Lower leg skin (tissue), 3 donors: ENCODE results near the gene SPAG9.

ENCODE experiments used
- POLR2A ChIP-seq, 2 donors: fragments of 450-650 bp; IDR thresholded peaks; one replicate each; pipeline ENCODE4 v1.6.1; 2016 to 2017; ENCODE audit warnings: antibody characterized with exemption in 2 of 2, mild to moderate bottlenecking in 1 of 2, moderate library complexity in 1 of 2
- TF ChIP-seq, protein P1 (sequence below), 3 donors: fragments of 450-650 bp; IDR thresholded peaks; one replicate each; pipeline ENCODE4 v1.5.1; 2016; ENCODE audit warnings: antibody characterized with exemption in 3 of 3, mild to moderate bottlenecking in 3 of 3, moderate library complexity in 2 of 3

DNA sequence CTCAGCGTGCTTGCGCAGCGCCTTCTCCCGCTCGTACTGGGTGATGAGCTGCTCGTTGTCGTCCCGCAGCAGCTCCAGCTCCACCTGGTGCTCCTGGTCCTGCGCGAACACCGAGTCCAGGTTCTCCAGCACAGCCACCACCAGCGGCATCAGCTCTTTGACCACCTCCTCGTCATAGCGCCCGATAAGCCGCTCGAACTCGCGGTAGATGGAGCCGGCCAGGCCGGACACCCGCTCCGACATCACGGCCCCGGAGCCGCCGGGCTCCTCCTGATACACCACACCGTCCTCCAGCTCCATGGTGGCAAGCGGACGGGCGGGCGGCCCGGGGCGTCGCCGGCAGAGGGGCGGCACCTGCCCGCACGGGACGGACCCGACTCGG, 320 bp downstream of the SPAG9 start:
- TF ChIP-seq POLR2A (IDR thresholded peaks at IDR 0.05): no peak
- TF ChIP-seq, protein P1, sequence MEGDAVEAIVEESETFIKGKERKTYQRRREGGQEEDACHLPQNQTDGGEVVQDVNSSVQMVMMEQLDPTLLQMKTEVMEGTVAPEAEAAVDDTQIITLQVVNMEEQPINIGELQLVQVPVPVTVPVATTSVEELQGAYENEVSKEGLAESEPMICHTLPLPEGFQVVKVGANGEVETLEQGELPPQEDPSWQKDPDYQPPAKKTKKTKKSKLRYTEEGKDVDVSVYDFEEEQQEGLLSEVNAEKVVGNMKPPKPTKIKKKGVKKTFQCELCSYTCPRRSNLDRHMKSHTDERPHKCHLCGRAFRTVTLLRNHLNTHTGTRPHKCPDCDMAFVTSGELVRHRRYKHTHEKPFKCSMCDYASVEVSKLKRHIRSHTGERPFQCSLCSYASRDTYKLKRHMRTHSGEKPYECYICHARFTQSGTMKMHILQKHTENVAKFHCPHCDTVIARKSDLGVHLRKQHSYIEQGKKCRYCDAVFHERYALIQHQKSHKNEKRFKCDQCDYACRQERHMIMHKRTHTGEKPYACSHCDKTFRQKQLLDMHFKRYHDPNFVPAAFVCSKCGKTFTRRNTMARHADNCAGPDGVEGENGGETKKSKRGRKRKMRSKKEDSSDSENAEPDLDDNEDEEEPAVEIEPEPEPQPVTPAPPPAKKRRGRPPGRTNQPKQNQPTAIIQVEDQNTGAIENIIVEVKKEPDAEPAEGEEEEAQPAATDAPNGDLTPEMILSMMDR (IDR thresholded peaks at IDR 0.05): no peak
